Activated T-cell treated with anti-CD3 and anti-CD28 coated beads for 4 hours (primary cell): ENCODE results near the gene PPP1R3F.
A peak's percentile ranks its signal among the peaks of the same experiment; 100 is the strongest.

Source experiments
- DNase-seq: peaks from one replicate; pipeline ENCODE4 v3.0.0-alpha.2; 2020

The PPP1R3F gene

GRCh38 chrX:49250066-49250465, 19.5 kb upstream of the PPP1R3F start:
- DNase-seq: no peak

- no peak for DNase-seq
These were observed 19.0 kb upstream of the PPP1R3F start for GRCh38 chrX:49250578-49250977.

- DNase-seq: no peak
These were observed 18.3 kb upstream of the PPP1R3F start for GRCh38 chrX:49251325-49251724.

GRCh38 chrX:49254639-49255038, 15.0 kb upstream of the PPP1R3F start:
- no peak for DNase-seq

- no peak for DNase-seq
These were observed 13.2 kb upstream of the PPP1R3F start for GRCh38 chrX:49256268-49256995.

GRCh38 chrX:49257074-49257790, 12.4 kb upstream of the PPP1R3F start:
- DNase-seq: no peak

GRCh38 chrX:49257846-49258748, 11.5 kb upstream of the PPP1R3F start:
- no peak for DNase-seq

GRCh38 chrX:49258749-49259124, 10.9 kb upstream of the PPP1R3F start:
- DNase-seq: no peak

GRCh38 chrX:49260221-49260985, 9.2 kb upstream of the PPP1R3F start:
- DNase-seq: no peak

GRCh38 chrX:49262603-49263002, 7.0 kb upstream of the PPP1R3F start:
- DNase-seq: no peak

GRCh38 chrX:49263631-49264030, 6.0 kb upstream of the PPP1R3F start:
- no peak for DNase-seq

GRCh38 chrX:49264460-49264859, 5.1 kb upstream of the PPP1R3F start, which contains the start of gene FOXP3:
Gene FOXP3, minus strand, starts transcription at chrX:49264710. Its CDS starts 6,205 bp downstream, at chrX:49258505.
- no peak for DNase-seq

GRCh38 chrX:49266523-49267445, 2.8 kb upstream of the PPP1R3F start:
- no peak for DNase-seq

- no peak for DNase-seq
These were observed 937 bp upstream of the PPP1R3F start for GRCh38 chrX:49268702-49269009.

- peak; percentile 89 for DNase-seq
These were observed 405 bp upstream of the PPP1R3F start for GRCh38 chrX:49269010-49269766.

- no peak for DNase-seq
These were observed 792 bp downstream of the PPP1R3F start for GRCh38 chrX:49270249-49270921.

- DNase-seq: no peak
These were observed 1.7 kb downstream of the PPP1R3F start for GRCh38 chrX:49271341-49271740.

- no peak for DNase-seq
These were observed 2.8 kb downstream of the PPP1R3F start for GRCh38 chrX:49272421-49272820.

- no peak for DNase-seq
These were observed 3.7 kb downstream of the PPP1R3F start for GRCh38 chrX:49273181-49273727.

- DNase-seq: no peak
These were observed 6.6 kb downstream of the PPP1R3F start for GRCh38 chrX:49276207-49276606.
